Endometrial microvascular endothelial cells (primary cell): ENCODE measurements around the gene CALR3. TPM values are rescaled to one million over a fixed set of nuclear protein-coding genes. Genes with fewer than 3 reads are reported as not detected.
"Not testable (repeated sequence)": the region's sequence is repeated elsewhere in the genome, so short reads cannot be mapped to it uniquely, and the experiment has no call there.

Experiments used
- in situ Hi-C: cut with HindIII; loops from 2 replicates; pipeline ENCODE4 v1.10.0; 2017; ENCODE audit warnings: low sequenced_read_pairs, low pct_unique_long_range_greater_than_20kb; ENCODE audit errors: inconsistent ontology term
- total RNA-seq: library from RNA; depleted of rRNA; stranded (reverse); fragments of >200 nt; gene quantifications from one replicate; pipeline ENCODE4 v1.2.3, GENCODE V29; 2015; ENCODE audit errors: inconsistent ontology term

The CALR3 gene
- total RNA-seq, 1 donor from 2014 or later, result not detected

DNA sequence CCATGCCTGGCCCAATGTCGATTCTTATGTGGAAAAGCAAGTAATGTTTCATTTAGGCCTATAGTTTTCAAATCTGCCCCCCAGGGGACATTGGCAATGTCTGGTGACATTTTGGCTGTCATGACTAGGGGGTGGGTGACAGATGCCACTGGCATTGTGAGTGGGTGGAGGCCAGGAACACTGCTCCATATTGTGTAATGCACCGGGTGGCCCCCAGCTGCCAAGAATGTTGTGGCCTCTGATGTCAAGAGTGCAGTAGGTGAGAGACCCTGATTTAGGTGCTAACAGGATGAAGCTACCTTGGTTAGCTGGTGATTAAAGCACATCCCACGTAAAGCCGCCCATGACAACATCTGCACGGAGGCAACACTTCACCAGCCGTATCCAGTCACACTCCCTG lies 11.0 kb upstream of the CALR3 start:
- in situ Hi-C loops, result no loop called here

DNA sequence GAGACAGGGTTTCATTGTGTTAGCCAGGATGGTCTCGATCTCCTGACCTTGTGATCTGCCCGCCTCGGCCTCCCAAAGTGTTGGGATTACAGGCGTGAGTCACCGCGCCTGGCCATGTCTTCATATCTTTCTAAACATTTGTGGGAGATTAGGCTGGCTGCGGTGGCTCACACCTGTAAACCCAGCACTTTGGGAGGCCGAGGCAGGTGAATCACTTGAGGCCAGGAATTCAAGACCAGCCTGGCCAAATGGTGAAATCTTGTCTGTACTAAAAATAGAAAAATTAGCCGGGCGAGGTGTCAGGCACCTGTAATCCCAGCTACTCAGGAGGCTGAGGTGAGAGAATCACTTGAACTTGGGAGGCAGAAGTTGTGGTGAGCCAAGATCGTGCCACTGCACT lies 10.2 kb upstream of the CALR3 start:
- in situ Hi-C loops, result not testable (repeated sequence)

DNA sequence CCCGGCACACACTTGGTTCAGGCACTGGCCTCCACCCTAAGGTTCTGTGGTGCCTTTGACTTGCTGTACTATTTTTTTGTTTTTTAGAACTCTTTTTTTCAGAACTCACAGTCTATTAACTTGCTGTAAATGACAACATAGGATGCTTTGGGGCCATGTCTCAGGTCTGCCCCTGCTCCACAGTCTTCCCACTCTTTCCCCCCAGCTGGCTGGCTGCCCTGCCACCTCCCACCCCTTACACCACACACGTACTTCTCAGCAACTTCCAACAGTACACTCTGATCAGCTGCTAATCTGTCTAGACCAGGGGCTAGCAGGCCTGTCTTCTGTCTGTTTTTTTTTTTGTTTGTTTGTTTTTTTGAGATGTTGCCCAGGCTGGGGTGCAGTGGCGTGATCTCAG lies 8.3 kb upstream of the CALR3 start:
- in situ Hi-C loops, result no loop called here

DNA sequence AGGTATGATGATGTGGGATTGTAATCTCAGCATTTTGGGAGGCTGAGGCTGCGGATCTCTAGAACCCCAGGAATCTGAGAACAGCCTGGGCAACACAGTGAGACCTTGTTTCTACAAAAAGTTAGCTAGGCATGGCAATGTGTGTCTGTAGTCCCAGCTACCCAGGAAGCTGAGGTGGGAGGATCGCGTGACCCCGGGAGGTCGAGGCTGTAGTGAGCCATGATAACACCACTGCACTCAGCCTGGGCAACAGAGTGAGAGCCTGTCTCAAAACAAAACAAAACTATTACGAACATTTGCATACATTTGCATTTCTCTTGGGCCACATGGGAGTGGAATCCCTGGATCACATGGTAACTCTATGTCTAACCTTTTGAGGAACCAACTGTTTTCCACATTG lies 1.9 kb upstream of the CALR3 start:
- in situ Hi-C loops, result no loop called here

DNA sequence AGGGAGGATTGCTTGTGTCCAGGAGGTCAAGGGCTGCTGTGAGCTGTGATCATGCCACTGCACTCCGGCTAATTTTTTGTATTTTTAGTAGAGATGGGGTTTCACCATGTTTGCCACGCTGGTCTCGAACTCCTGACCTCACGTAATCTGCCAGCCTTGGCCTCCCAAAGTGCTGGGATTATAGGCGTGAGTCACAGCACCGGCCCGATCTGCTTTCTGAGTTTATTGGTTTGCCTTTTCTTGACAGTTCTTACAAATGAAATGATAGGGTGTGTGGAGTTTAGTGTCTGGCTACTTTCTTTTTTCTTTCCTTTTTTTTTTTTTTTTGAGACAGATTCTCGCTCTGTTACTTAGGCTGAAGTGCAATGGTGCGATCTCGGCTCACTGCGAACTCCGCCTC lies 1.1 kb upstream of the CALR3 start:
- in situ Hi-C loops, result no loop called here

DNA sequence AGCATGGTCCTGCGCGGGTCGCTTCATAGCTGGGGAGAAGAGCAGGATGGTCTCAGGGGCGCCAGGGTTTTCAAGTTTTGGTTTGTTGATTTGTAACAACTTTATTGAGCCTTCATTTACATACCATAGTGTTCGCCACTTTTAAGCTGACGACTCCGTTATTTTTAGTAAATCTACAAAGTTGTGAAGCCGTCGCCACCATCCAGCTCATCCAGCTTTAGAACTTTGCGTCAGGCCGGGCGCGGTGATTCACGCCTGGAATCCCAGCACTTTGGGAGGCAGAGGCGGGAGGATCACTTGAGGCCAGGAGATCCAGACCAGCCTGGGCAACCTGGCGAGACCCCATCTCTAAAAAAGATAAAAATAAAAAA lies 631 bp upstream of the CALR3 start:
- in situ Hi-C loops, result no loop called here

DNA sequence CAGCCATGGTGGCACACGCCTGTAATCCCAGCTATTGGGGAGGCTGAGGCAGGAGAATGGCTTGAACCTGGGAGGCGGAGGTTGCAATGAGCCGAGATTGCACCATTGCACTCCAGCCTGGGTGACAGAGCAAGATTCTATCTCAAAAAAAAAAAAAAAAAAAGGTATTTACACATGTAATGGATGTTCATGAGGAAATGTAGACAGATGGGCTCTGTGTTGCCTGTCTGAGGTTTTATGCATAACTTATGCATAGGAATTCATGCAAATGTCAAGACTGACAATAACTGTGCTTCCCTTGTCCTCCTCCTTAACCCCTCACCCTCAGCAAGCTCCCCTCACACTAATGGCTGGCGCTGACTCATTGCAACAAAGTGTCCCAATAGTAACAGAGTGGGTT lies 9.5 kb downstream of the CALR3 start:
- in situ Hi-C loops, result not testable (repeated sequence)

DNA sequence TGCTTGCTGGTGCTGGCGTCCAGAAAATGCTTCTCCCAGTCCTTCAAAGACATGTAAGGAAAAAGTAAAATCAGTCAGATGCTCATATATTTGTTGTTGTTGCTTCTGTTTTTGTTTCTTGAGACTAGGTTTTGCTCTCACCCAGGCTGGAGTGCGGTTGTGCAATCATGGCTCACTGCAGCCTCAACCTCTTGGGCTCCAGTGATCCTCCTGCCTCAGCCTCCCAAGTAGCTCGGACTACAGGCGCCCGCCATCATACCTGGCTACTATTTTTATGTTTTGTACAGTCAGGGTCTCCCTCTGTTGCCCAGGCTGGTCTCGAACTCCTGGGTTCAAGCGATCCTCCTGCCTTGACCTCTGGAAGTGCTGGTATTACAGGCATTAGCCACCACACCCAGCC lies 13.2 kb downstream of the CALR3 start:
- in situ Hi-C loops, result no loop called here

DNA sequence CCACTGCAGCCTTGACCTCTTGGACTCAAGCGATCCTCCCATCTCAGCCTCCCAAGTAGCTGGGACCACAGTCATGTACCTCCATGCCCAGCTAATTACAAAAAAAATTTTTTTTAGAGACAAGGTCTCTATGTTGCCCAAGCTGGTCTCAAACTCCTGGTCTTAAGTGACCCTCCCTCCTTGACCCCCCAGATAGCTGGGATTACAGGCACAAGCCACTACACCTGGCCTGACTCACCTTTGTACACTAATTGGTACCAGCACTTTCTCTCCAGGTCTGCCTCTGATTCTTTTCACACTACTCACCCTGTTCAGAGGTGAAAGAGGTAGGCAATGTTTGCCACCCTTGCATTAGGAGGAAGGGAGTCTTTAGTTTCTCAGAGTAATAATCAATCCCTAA lies 18.7 kb downstream of the CALR3 start:
- in situ Hi-C loops, result no loop called here

DNA sequence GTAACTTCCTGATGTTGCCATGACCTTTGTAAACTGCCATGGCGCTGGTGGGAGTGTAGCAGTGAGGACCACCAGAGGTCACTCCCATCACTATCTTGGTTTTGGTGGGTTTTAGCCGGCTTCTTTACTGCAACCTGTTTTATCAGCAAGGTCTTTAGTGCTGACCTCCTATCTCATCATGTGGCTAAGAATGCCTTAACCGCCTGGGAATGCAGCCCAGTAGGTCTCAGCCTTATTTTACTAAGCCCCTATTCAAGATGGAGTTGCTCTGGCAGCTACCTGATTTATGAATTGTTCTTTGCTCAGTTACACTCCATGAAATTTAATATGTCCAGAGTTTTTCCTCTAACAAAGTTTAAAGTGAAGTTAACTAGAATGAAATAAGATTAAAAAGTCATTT lies 19.6 kb downstream of the CALR3 start:
- in situ Hi-C loops, result no loop called here

DNA sequence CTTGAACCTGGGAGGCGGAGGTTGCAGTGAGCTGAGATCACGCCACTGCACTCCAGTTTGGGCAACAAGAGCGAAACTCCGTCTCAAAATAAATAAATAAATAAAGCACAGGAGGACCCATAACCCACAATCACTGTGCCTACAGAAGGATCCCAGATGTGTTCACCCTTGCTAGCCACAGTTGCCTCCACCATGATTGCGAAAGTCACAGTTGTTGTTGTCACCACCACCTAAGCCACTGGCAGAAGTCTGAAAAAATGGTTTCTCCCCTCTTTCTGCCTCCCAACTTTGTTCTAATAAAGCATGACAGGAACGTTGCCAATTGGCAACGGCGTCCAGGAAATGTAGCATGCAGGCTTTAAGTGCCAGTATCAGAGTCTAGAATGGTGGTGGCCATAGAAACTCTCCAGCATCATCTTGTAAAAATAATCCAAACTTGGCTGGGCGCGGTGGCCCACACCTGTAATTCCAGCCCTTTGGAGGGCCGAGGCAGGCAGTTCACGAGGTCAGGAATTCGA lies 22.0 kb downstream of the CALR3 start:
- in situ Hi-C loops, result no loop called here

DNA sequence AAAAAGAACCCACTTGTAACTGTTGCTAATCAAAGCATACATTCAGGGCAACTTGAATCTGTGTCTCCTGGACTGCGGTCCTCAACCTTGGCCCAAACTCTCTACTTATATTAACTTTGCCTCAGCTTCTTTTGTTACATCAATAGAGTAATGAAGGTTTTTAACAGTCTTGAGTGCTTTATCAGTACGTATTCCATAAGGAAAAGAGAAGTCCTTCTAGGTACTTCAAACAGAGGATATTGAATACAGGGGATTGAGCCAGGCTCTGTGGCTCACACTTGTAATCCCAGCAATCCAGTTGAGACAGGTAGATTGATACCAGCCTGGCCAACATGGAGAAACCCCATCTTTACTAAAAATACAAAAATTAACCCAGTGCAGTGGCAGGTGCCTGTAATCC lies 23.0 kb downstream of the CALR3 start:
- in situ Hi-C loops, result no loop called here

DNA sequence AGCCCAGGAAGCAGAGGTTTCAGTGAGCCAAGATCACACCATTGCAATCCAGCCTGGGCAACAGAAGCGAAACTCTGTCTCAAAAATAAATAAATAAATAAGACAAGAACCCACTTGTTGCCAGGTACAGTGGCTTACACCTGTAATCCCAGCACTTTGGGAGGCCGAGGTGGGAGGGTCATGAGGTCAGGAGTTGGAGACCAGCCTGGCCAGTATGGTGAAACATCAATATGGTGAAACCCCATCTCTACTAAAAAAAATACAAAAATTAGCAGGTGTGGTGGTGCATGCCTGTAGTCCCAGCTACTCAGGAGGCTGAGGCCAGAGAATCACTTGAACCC lies 23.4 kb downstream of the CALR3 start:
- in situ Hi-C loops, result not testable (repeated sequence)

DNA sequence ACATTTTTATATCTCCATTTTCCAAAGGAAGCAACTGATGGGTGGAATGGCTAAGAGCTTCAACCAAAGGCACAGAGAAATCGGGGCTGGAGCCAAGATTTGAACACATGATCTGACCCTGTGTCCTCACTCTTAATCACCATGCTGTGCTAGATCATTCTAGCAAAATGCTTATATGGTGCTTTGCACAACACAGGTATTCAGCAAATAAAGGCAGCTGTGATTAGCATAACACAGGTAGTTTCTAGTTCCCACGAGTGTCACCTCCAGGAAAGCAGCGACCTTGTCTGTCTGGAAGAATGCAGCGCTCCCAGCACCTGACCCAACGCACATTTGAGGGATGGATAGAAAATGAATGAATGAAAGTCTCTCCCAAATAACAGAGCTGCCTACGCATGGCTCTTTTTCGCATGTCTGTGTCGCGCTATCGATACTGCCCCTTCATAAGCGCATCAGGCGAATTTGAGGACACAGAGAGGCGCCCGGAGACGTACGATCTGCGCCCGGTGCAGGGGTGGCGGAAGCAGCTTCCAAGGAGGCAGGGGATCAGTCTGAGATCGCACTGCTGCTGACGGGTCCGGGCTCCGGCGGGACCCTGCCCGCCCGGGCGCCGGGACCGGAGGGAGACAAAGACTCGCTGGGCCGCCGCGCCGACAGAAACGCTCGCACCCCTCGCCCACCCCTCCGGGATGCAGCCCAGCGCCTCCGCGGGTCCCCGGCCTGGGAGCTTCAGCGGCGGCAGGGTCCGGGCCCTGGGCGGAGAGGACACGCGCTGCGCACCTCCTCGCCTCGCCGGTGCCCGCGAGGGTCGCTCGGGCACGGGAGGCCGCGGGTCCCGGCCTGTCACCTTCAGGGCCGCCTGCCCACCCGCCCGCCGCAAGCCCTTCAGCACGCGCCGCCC lies 24.8 kb downstream of the CALR3 start:
- in situ Hi-C loops, result no loop called here

DNA sequence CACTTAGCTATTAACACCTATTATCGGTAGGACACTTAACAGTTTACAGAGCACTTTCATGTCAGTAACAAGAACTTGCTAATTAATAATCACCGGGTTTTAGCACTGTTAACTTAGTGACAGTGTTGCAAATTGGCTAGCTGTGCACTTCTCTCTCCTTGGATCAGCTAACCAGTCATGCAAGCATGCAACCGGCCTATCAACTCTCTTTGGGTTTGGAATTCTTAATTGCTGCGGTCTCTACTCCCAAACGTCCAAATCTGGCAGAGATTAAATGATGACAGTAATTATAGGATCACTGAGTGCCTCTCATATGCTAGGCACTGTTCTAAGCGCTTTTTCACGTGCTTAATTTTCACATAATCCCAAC lies 25.4 kb downstream of the CALR3 start:
- in situ Hi-C loops, result no loop called here

DNA sequence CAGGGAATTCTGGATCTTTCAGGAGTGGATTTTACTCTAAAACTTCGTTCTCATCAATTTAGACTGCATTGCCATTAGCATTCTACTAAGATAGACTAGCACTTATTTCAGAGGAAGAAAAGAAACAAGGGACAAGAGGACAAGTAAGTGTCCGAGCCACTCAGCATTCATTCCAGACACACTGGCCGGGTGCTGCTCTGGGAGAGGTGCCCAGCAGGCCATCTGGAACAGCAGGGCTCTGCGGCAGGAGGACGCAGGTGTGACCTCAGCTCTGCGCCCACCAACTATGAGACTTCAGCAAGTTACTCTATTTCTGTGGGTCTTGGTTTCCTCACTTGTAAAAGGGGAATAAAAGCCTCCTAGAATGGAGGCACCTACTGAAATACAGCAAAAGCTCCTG lies 28.4 kb downstream of the CALR3 start:
- in situ Hi-C loops, result no loop called here

DNA sequence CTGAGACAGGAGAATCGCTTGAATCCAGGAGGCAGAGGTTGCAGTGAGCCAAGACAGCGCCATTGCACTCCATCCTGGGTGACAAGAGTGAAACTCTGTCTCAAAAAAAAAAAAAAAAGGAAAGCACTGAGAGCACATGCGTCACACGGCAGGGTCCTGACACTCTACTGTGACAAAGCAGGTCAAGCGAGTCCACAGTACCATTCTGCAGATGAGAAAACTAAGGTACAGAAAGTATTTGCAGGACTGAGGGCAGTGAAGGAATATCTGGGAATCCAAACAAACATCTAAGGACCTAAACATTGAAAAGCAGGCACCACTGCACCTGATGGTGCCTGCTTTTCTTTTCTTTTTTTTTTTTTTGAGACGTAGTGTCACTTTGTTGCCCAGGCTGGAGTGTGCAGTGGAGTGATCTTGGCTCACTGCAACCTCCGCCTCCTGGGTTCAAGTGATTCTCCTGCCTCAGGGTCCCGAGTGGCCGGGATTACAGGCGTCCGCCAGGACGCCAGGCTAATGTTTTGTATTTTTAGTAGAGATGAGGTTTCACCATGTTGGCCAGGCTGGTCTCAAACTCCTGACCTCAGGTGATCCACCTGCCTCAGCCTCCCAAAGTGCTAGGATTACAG lies 29.1 kb downstream of the CALR3 start:
- in situ Hi-C loops, result not testable (repeated sequence)

DNA sequence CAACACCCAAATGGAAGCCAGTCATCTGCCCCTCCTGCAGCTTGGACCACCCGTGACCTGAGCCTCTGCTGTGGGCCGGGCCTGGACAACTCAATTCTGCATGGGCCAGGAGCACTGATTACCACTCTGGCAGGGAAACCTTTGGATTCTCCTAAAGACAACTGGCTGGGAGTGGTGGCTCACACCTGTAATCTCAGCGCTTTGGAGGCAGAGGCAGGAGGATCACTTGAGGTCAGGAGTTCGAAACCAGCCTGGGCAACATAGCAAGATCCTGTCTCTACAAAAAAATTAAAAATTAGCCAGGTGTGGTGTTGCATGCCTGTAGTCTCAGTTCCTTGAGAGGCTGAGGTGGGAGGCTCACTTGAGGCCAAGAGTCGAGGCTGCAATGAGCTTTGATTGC lies 30.7 kb downstream of the CALR3 start:
- in situ Hi-C loops, result no loop called here

DNA sequence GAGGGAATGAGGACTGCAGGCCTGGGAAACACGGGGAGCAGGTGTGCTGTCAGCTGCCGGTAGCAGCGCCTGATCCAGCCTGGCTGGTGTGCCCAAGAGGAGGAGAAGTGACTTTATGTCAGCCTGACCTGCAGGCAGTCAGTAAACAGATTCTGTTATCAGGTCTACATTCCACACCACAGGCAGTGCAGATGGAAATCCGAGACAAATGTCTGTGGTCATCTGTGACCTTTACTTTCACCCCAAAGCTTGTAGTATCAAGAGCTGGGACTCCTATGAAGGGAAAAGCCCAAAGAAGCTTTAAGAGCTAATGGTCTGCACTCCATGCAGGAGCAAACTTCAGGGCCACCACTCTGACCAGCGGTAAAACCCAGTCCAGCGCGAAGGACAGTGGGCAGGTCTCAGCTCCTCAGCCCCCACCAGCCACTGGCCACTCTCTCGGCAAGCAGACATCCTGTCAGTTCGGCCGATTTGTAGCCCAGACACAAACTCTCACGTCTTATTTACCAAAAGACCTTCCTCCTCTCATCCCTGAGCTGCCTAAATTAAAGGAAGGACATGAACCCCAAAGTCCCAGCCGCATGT lies 31.9 kb downstream of the CALR3 start:
- in situ Hi-C loops, result no loop called here

DNA sequence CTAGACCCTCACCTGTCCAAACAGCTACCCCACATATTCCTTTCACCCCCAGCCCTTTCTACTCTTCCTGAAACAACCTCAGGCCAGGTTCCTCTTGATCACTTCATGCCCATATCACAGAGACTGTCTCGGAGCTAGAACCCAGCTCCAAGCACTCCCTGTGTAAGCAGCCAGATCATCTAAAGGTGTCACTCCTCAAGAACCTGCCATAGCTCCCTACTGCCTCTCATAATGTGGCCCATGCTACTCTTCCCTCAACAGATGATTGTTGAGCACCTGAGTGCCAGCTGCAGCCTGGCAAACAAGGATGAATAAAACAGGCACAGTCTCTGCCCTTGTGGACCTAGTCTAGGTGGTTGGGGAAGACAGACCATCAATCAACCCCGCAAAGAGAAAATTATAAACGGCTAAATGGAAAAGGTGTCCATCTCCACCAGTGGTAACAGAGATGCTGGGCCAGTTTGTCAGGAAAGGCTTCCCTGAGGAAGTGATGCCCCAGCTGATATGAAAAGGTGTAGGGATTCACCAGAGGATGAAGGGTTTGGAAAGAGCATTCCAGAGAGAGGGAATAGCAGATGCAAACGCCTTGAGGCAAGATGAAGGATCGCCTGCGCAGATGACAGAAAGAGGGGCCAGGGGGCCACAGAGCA lies 32.5 kb downstream of the CALR3 start:
- in situ Hi-C loops, result no loop called here
